GM19463 (cell line): ENCODE measurements around the gene COX14.

Source experiments
- ATAC-seq: cut with Tn5 transposase; IDR thresholded peaks from one replicate; pipeline ENCODE4 v1.9.1; 2021; ENCODE audit warnings: mild to moderate bottlenecking, moderate library complexity; ENCODE audit not compliant: unreplicated experiment

COX14 gene

GRCh38 chr12:50084775-50085614 is 27.0 kb upstream of the COX14 start, which contains the start of gene SMARCD1:
SMARCD1 (plus strand) TSS chr12:50085342; CDS start chr12:50085370, 28 bp downstream.
- peak; percentile 90 for ATAC-seq

GRCh38 chr12:50085615-50086072 is 26.4 kb upstream of the COX14 start:
- ATAC-seq, result no peak

- ATAC-seq, result no peak
Measured at GRCh38 chr12:50086148-50086547, 25.9 kb upstream of the COX14 start.

GRCh38 chr12:50087151-50087550 is 24.9 kb upstream of the COX14 start:
- ATAC-seq, result no peak

- no peak for ATAC-seq
Measured at GRCh38 chr12:50087995-50088394, 24.0 kb upstream of the COX14 start.

GRCh38 chr12:50088577-50089335 is 23.3 kb upstream of the COX14 start:
- ATAC-seq, result no peak

- no peak for ATAC-seq
Measured at GRCh38 chr12:50089730-50090129, 22.3 kb upstream of the COX14 start.

GRCh38 chr12:50090391-50090790 is 21.6 kb upstream of the COX14 start:
- no peak for ATAC-seq

- ATAC-seq, result no peak
Measured at GRCh38 chr12:50097952-50098351, 14.1 kb upstream of the COX14 start.

GRCh38 chr12:50099302-50100008 is 12.6 kb upstream of the COX14 start:
- ATAC-seq, result no peak

GRCh38 chr12:50100561-50100960 is 11.5 kb upstream of the COX14 start:
- ATAC-seq, result no peak

GRCh38 chr12:50101663-50102062 is 10.4 kb upstream of the COX14 start:
- no peak for ATAC-seq

- no peak for ATAC-seq
Measured at GRCh38 chr12:50102131-50102531, 9.9 kb upstream of the COX14 start.

GRCh38 chr12:50102646-50103309 is 9.3 kb upstream of the COX14 start:
- ATAC-seq, result no peak

GRCh38 chr12:50103351-50103750 is 8.7 kb upstream of the COX14 start:
- ATAC-seq, result no peak

- ATAC-seq, result no peak
Measured at GRCh38 chr12:50103767-50104321, 8.2 kb upstream of the COX14 start, which contains the start of gene GPD1. GPD1 (plus strand) TSS chr12:50104008; CDS start chr12:50104051, 43 bp downstream.

GRCh38 chr12:50104417-50105366 is 7.3 kb upstream of the COX14 start:
- no peak for ATAC-seq

- no peak for ATAC-seq
Measured at GRCh38 chr12:50105913-50106450, 6.1 kb upstream of the COX14 start.

GRCh38 chr12:50106907-50107306 is 5.1 kb upstream of the COX14 start:
- ATAC-seq, result no peak
